ENCODE results near the gene PDE4D.

DNA sequence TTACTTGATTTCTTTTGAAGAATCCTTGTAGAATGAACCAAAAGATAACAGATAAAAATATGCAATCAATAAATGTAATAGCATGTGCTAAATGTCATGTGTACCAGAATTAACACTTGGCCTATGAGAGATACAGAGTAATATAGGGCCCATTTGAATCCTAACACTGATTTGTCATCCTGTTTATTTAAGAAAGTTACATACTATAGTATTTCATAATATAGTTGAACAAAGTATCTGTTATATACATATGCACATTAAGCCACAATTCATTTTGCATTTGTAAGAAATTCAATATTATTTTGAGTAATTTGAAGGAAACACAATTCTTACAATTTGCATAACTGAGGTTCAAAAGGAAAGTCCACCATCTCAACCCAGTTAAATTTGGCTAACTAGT, 389.5 kb downstream of the PDE4D start:
- TF ChIP-seq, protein P1, sequence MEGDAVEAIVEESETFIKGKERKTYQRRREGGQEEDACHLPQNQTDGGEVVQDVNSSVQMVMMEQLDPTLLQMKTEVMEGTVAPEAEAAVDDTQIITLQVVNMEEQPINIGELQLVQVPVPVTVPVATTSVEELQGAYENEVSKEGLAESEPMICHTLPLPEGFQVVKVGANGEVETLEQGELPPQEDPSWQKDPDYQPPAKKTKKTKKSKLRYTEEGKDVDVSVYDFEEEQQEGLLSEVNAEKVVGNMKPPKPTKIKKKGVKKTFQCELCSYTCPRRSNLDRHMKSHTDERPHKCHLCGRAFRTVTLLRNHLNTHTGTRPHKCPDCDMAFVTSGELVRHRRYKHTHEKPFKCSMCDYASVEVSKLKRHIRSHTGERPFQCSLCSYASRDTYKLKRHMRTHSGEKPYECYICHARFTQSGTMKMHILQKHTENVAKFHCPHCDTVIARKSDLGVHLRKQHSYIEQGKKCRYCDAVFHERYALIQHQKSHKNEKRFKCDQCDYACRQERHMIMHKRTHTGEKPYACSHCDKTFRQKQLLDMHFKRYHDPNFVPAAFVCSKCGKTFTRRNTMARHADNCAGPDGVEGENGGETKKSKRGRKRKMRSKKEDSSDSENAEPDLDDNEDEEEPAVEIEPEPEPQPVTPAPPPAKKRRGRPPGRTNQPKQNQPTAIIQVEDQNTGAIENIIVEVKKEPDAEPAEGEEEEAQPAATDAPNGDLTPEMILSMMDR (conservative IDR thresholded peaks at IDR 0.05; ENCODE audit: low read depth, low read length): no peak
- TF ChIP-seq EZH2 (IDR thresholded peaks at IDR 0.05; ENCODE audit: low read length, unreplicated experiment) (no peak), EZH2phosphoT487 (IDR thresholded peaks at IDR 0.05; ENCODE audit: borderline replicate concordance, low read length) (no peak)
